Skin epidermis (tissue), 12 donors: ENCODE measurements around the gene KRT8.
A peak's percentile ranks its signal among the peaks of the same experiment; 100 is the strongest.

Source experiments
- H3K27ac ChIP-seq, 21 experiments: fragments of 200-600 bp; sonication (generic) in 11 of 21; one replicate each; pipeline ENCODE4 v1.5.0; 2020; ENCODE audit warnings: mild to moderate bottlenecking in 3 of 21, inconsistent platforms in 2 of 21, moderate library complexity in 2 of 21
- H3K4me3 ChIP-seq, 7 experiments: fragments of 200-600 bp; sonication (generic) in 2 of 7; one replicate each; pipeline ENCODE4 v1.5.0; 2020; ENCODE audit warnings: inconsistent platforms in 2 of 7, mild to moderate bottlenecking in 2 of 7, moderate library complexity in 1 of 7

Gene KRT8

DNA sequence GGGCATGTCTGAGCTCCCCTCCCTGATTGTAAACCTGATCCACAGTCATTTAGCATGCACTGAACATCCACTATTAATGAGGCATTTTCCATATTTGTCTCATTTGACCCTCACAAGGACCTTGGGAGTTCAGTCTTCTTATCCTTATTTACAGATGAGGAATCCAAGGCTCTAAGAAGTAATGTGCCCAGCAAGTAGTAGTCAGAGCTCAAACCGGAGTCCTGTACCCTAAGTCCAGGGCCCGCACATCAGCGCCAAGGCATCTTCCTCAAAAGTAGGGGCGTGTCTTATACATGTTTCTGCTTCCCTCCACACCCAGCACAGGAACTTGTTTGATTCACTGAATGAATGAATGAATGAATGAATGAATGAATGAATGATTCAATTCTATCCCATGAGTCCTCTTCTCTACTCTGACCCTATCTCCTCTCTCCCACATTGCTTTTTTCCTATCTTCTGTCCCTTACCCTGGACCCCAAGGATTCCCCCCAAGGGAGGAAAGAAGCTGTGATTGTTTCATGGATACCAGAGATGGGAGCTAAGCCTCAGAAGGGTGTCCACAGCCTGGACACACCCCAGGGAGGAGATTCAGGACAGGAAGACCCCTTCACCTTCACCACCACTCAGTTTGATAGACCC lies 21.8 kb upstream of the KRT8 start:
- H3K4me3 ChIP-seq: no peak overlapping the region
- peak overlapping the region in 1 of 21 experiments; percentile 6 for H3K27ac ChIP-seq

DNA sequence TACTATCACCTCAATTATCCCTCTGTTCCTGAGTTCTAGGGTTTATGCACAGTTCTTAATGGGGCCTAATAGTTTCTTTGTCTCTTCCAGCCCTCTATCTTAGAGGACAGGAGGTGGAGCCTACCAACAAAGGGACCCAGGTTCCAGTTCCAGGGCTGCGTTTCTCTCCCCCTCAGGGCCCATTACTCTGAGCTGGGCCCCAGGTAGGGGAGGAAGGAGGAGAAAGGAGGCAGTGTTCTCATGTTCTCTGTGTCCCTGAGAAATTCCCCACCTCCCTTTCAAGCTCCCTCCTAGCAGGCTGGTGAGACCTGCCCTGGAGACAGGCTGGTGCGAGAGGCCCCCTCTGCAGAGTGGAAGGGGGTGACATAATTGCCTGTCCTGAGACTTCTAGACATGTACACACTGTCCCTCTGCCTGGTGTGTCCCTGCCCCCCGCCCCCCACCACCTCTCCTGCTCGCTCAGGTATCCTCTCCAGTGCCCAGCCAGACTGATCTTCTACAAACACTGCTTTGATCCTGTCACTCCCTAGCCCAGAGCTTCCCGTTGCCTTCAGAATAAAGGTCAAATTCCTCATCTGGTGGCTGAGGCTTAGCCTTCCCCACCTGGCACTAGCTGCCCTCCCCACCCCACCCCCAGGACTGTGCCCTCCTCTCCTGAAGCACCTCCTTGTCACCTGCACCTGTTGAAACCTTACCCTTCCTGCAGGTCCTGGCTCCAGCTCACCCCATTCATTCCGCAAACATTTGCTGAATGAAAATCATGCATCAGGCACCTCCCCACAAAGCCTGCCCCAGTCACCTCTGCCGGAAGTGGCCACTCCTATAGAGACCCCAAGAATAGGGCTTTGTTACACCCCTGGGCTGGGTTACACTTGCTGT lies 21.1 kb upstream of the KRT8 start:
- no peak overlapping the region for H3K4me3 ChIP-seq
- no peak overlapping the region for H3K27ac ChIP-seq

DNA sequence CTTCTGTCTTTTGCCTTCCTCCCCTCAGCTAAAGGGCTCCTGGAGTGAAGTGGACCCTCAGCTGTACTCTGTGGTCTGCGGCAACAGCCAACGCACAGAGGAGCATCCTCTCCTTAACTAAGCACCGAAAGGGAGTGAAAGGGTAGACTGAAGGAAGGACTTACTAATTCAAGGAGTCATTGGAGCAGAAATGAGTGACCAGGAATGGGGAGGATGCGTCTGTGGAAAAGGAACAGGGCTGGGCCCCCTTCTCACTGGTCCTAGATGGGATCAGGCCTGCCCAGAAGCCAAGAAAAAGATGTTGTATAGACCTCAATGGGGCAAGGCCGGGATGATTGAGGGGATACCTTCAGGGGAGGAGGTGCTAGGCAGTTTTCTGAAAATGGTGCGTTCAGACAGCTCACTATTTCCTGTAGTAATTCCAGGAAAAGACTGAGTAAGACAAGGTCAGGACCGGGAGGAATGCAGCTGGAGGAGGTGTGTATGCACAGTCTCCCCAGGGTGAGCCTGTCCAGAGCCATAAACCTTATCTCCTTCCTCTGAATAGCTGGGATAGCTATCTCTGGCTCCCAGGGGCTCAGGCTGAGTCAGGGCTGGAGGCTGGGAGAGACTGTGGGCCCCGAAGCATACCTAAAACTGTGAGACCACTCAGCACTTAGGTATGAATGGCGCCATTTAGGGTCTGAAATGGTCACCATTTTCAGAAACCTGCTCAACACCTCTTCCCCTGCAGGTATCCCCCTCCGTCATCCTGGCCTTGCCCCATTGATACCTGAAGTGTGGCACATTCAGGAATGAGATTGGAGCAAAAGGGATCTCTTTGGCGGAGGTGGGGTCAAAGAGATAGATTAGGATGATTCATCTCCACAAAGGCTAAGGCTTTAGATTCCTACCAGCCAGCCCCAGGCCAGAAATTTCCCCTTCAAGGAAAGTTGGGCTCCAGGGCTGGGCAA lies 20.2 kb upstream of the KRT8 start:
- no peak overlapping the region for H3K27ac ChIP-seq
- no peak overlapping the region for H3K4me3 ChIP-seq

DNA sequence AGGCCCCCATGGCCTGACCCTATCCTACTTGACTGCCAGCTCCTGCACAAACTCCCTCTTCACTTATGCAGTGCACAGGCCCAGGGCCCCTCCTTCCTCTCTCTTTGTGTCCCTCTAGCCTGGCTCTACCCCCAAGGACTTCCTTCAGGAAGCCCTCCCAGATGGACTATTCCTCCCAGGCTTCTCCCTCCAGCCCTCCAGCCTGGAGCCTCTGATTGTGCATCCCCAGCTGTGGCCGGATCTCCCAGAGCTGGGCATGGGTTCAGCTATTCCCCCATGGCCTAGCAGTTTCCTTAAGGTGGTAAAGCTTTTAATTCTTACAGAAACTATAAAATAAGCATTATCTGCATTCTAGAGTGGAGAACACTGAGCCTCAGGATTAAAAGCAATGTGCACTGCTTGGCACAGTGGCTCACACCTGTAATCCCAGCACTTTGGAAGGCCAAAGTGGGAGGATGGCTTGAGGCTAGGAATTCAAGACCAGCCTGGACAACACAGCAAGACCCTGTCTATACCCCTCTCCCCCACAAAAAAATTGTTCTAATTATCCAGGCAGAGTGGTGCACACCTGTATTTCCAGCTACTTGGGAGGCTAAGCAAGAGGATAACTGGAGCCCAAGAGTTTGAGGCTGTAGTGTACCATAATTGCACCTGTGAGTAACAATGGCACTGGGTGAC lies 16.8 kb upstream of the KRT8 start:
- no peak overlapping the region for H3K4me3 ChIP-seq
- H3K27ac ChIP-seq: no peak overlapping the region

DNA sequence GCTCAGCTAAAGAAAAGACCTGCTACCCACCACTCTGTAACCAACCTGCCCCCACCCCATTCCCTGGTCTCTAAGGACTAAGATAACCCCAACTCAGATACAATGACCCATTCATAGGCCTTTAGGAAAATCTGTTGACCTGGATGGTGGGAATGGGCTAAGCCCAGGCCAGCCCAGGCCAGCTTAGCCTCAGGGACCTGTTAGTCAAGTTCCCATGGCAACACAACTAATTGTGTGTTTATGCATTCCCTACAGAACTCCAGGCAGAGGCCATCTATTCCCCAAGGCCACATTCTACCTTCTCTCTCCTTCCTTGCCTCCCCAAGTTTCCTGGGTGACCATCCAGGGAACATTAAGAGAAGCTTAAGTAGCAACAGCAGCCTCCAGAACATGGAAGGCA lies 16.1 kb upstream of the KRT8 start:
- H3K4me3 ChIP-seq: no peak overlapping the region

DNA sequence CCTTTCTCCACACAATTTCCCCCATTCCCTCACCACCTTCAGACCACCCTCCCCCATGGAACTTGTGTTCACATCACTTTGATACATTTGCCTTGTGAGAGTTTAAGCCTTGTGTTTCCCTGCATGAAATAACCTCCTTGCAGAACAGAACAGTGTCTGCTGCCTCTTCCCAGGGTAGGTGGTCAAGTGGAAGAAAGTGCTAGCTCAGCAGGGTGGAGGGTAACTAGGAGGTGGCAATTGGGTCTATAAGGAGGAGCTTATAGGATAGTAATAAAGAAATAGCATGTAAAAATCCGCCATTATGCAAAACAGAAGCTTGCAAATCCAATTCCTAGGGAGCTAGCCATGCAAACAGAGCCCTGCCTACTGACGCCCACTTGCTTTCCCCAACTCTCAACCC lies 13.9 kb upstream of the KRT8 start:
- Histone ChIP-seq H3K27ac (no peak overlapping the region), H3K4me3 (no peak overlapping the region)

More for the DNA sequence above, 16.1 kb upstream of the KRT8 start:
- no peak overlapping the region for H3K27ac ChIP-seq

DNA sequence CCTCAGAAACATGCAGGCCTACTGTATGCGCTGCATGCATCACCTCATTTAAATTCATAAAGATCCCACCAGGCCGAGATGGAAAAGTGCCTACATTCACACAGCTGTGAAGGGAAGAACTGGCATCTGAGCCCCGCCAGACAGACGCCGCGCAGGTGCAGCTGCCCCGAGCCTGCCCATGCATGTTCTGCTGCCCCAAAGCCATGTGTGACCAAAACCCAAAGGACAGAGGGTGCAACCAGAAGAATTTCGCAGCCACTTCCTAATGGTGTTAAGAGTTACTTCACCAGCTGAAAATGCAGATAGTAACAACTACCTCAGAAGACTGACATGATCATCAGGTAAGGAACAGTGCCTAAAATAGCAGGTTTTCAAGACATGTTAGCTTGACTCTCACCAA lies 13.5 kb upstream of the KRT8 start:
- no peak overlapping the region for H3K27ac ChIP-seq

DNA sequence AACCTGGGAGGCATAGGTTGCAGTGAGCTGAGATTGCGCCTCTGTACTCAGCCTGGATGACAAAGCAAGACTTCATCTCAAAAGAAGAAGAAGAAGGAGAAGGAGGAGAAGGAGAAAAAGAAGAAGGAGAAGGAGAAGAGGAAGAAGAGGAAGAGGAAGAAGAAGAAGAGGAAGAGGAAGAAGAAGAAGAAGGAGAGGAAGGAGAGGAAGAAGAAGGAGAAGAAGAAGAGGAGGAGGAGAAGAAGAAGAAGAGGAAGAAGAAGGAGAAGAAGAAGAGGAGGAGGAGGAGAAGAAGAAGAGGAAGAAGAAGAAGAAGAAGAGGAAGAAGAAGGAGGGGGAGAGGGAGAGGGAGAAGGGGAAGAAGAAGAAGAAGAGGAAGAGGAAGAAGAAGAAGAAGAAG lies 12.9 kb upstream of the KRT8 start:
- no peak overlapping the region for H3K27ac ChIP-seq

More for the DNA sequence above, 13.5 kb upstream of the KRT8 start:
- H3K4me3 ChIP-seq: no peak overlapping the region

DNA sequence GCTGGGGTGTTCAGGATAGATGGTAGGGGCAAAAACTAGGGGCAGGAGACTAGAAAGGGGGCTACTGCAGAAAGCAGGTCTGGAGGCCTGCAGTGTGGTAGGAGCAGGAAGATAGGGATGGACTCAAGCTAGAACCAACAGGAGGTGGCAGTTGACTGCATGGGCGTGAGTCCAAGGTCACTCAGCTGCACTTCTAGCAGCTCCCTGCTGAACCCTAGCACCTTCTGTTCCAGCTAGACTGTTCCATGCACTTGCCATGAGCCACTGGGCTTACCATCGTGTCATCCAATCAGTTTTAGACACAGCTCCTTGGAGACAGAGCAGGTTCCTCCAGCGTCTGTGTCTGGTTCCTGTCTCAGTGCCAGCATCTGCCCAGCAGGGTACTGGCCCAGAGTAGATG lies 11.3 kb upstream of the KRT8 start:
- Histone ChIP-seq H3K4me3 (no peak overlapping the region), H3K27ac (no peak overlapping the region)

More for the DNA sequence above, 12.9 kb upstream of the KRT8 start:
- H3K4me3 ChIP-seq: no peak overlapping the region

DNA sequence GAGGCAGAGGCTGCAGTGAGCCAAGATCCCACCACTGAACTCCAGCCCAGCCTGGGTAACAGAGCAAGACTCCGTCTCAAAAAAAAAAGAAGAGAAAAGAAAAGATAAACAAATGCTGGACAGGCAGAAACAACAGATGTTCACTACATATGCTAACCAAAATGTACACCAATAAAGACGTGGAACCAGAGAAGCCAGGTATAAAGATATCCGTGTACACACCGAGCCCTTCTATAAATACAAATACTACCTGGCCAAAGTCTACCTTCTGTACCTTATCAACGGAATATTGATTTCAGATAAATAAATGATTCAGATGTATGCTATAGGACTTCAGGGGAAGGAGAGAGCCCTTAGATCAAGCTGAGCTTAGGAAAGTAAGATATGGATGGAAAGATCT lies 10.8 kb upstream of the KRT8 start:
- Histone ChIP-seq H3K27ac (no peak overlapping the region), H3K4me3 (no peak overlapping the region)

DNA sequence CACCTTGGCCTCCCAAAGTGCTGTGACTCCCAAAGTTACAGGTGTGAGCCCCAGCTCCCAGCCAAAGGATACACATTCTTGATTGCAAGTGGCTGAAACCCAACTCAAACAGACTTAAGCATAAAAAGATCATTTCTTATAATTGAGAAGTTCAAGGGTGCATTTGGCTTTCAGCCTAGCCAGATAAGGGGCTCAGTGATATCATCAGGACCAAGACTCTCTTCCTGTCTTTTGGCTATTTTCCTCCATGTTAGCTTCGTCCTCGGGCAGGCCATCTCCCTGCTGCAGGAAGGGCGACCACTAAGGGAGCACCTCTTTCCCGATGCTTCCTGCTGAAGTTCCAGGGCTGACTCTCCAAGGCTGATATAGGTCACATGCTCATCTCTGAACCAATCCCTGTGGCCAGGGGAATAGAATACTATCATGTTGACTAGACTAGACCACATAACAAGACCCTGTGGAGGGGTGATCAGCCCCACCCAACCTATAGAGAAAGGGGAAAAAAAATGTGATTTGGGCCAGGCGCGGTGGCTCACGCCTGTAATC lies 9.8 kb upstream of the KRT8 start:
- no peak overlapping the region for H3K27ac ChIP-seq
- no peak overlapping the region for H3K4me3 ChIP-seq

DNA sequence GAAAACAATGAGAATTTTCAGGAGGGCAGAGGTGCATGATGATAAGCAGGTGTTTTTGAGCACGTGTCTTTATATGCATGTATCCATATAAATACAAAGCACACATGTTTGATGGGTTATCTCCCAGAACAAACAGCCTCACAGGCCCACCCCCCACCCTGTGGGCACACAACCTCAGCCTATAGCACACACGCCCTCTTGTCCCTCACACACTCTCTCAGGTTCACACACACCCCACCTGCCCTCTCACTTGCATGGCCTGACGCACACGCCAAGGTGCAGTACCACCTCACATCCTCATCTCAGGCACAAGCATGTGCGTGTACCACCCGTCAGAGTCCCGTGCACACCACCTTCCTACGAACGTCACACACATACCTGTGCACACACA lies 8.6 kb upstream of the KRT8 start:
- H3K4me3 ChIP-seq: no peak overlapping the region
- H3K27ac ChIP-seq: no peak overlapping the region

DNA sequence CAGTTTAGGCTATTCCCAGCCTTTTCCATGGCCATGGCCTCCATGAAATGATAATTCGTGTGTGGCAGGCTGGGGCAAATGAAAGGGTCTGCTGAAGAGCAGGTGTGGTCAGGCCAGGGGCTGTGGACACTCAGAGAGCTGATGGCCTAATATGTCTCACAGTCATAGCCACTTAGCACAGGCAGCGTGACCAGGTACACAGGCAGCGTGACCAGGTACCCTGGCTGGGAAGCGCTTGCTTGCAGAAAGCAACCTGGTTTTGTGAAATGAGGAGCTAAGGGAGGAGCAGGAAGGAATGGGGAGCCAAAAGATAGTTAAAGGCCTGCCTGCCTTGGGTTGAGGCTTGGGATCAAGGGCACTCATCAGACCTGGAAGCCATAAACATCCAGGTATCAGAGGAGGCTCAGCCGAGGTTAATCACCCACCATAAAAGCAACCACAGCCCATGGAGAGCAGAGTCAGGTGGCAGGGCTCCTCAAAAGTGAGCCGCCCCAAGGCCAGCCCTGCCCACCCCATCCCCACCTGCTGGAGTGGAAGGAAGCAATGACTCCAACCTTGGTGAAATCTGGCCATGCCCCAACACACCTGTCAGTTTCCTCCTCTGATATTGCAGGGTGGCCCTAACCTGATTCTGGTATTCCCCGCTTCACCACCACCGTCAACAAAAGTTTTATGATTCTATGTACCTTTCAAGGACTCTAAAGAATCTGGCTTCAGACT lies 8.0 kb upstream of the KRT8 start:
- Histone ChIP-seq H3K27ac (no peak overlapping the region), H3K4me3 (no peak overlapping the region)

DNA sequence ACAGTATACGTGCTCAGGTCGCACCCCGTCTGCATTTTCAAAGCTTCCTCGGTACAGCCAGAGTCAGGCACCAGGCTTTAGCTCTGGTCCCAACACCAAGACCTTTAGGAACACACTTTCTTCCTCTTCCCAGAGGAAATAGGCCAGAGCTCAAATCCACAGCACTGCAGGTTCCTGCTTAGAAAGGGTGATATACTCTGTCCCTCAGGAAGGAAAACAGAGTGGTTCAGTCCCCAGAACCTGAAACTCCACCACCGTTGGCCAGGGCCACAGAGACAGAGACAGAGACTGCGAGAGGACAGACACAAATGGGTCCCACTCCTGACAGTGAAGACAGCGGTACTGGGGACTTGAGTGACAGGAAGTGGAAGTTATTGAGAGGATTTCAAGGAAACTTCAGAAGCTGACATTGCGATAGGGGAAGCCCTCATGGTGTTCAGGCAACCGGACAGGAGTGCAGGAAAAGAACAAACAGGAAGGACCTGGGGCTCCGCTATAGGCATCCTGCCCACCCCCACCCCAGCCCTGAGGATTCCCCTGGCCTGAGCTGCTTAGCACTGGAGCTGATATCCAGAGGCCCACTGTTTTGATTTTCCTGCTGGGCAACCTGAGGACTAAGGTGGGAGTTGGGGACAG lies 5.5 kb upstream of the KRT8 start:
- Histone ChIP-seq H3K4me3 (no peak overlapping the region), H3K27ac (no peak overlapping the region)

DNA sequence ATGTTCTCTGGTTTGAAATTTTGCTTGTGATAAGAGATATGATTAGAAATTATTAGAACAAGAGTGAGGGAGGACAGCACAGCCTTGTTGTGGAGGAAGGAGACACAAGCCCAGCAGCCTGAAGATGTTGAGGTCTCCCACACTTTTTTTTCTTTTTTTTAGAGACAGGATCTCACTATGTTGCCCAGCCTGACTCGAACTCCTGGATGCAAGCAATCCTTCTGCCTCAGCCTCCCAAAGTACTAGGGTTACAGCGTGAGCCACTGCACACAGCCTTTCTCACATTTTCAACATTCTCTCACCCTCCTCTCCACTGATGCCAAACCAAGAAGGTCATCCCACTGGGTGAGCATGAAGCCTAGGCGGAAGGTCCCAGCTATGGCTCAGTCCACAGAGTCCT lies 4.9 kb upstream of the KRT8 start:
- H3K27ac ChIP-seq: no peak overlapping the region

DNA sequence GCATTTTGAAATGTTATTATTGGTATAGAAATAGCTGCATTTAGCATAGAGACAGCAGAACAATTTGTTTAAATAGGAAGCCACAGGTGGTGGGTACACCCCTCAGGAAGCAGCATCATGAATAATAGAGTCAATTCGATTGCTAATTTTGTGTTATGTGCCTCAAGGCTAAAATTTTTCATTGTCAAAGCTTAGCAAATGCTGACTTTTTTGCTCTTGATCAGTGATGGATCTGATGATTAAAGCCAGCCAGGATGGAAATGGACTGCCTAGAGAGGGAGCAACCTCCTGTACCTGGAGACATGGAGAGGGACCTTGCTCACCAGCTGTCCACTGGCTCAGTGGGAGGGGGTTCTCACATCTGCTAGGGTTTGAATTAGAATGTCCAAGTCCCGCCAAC lies 4.5 kb upstream of the KRT8 start:
- Histone ChIP-seq H3K27ac (no peak overlapping the region), H3K4me3 (no peak overlapping the region)

More for the DNA sequence above, 4.9 kb upstream of the KRT8 start:
- H3K4me3 ChIP-seq: no peak overlapping the region

DNA sequence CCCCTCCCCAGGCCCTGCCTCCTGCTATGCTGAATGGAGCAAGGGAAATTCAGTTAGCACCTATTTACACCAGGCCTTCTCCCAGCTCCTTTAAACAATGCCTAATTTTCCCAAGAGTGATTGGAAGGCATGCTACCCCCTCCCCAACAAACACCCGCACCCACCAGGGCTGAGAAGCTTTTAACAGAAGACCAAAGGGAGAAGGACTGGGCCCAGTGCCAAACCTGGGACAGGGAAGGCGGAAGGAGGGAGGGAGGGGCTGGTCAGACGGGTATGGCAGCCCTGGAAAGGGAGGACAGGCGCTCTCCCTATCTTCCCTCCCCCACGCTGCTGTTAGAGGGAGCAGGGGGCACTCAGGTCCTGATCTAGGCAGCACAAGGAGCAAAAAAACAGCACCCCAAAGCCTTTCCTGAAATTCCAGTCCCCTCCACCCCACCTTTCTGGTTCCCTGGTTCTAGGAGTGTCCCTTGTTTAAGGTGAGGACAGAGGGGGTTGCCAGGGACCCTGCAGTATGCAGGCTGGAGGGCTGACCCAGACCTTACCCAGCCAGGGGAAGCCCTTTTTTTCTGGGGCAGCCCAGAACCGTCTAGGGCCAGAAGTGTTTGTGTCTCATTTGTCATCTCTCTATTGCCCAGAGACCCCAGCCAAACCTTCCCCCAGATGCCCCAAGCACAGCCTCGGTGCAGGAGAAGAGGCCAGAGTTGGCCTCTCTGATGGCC lies 2.4 kb upstream of the KRT8 start:
- H3K27ac ChIP-seq: peak overlapping the region in 3 of 21 experiments; percentile 44 to 59 (median 53)

DNA sequence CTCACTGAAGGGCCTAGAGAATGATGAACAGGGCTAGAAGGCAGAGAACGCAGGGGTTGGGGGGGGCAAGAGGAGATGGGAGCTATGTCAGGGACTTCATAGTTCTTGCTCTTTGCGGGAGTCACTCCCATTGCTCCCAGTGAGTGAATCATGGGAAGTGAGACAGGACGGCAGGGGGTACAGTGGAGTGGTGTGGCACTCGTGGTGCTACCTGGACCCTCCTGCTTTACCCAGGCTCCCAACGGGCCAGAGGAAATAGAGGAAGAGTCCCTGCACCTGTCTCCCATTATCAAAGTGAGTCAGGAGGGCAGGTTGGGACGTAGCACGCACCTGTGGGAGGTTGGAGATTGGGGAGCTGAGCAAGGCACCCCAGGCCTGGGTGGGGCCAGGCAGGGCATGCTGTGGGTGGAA lies 1.3 kb upstream of the KRT8 start:
- H3K4me3 ChIP-seq: no peak overlapping the region
- H3K27ac ChIP-seq: peak overlapping the region in 2 of 21 experiments; percentile 6 to 31

More for the DNA sequence above, 2.4 kb upstream of the KRT8 start:
- H3K4me3 ChIP-seq: no peak overlapping the region
